GM19099 (cell line): ENCODE data around the gene SLC29A2.
A peak's percentile ranks its signal among the peaks of the same experiment; 100 is the strongest.

Experiments used
- POLR2A ChIP-seq: IDR thresholded peaks from 3 replicates; pipeline ENCODE4 v1.6.1; 2011; ENCODE audit warnings: low read depth; ENCODE audit not compliant: insufficient read length; ENCODE audit errors: extremely low read depth

SLC29A2 gene, protein sequence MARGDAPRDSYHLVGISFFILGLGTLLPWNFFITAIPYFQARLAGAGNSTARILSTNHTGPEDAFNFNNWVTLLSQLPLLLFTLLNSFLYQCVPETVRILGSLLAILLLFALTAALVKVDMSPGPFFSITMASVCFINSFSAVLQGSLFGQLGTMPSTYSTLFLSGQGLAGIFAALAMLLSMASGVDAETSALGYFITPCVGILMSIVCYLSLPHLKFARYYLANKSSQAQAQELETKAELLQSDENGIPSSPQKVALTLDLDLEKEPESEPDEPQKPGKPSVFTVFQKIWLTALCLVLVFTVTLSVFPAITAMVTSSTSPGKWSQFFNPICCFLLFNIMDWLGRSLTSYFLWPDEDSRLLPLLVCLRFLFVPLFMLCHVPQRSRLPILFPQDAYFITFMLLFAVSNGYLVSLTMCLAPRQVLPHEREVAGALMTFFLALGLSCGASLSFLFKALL

DNA sequence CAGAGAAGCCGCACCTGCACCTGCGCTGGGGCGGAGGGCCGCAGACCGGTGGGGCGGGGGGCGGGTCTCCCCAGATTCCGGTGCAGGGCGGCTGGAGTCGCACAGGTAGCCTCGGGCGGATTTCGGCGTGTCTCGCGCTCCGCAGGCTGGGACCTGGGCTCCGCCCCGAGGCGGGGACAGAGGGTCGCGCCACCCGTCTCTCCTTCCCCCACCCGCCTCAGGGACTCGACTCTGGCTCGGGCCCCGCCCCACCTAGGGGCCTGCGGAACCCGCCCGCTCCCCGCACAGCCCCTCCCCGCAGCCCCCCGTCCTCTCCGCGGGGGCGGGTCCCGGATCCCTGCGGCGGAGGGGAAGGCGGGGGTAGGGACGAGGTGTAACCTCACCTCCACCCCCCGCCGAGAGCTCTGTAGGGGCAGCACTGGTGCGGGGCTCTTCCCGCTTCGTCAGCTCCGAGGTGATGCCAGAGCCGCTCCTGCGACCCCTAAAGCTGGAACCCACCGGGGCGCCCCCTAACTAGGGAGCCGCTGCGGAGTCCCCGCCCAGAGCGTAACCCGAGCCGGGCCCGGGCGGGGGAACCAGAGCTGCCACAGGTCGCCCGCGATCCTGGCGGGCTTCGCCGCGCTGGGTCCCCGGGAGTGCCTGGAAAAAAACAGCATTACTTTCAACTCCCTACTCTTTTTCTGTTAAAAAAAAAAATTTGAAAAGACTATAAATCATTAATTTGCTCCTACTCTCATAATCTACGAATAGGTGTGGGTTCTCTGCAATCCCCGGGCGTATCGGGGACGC, at the start of gene SLC29A2:
Gene SLC29A2 (minus strand): TSS at position 134 of the 789 bp plus-strand sequence. CDS start 169 bp downstream, outside the sequence.
- TF ChIP-seq POLR2A = peak; percentile 12

DNA sequence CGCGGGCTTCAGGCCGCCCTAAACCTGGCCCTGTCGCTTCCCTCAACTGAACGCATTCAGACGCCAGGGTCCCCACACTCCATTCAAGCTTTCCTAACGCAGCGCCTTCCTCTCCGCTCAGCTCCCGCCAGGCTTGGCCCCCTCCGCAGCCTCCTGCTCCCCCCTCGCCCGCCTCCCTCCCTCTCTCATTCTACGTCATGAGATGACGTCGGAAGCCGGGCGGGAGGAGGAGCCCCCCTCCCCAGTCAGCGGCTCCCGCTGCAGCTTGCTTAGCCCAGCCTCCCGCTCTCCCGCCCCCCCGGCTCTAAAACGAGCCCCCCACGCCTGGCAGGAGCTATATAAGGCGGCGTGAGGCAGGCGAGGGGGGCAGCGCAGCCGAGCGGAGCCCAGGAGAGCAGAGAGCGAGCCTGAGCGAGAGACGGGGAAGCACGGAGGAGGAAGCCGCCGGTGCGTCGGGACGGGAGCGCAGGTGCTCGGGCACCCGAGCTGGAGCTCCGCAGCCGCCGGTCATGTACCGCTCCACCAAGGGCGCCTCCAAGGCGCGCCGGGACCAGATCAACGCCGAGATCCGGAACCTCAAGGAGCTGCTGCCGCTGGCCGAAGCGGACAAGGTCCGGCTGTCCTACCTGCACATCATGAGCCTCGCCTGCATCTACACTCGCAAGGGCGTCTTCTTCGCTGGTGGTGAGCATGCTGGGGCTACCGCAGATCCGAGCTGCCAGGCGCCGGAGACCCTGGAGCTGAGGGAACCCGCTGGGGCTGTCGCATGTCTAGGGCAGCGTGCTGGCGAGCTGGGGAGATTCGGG, 49.3 kb upstream of the SLC29A2 start, which contains the start of gene NPAS4:
Gene NPAS4 (plus strand): TSS at position 365 of the 806 bp plus-strand sequence. CDS start 145 bp downstream, at position 510.
- TF ChIP-seq POLR2A = no peak

DNA sequence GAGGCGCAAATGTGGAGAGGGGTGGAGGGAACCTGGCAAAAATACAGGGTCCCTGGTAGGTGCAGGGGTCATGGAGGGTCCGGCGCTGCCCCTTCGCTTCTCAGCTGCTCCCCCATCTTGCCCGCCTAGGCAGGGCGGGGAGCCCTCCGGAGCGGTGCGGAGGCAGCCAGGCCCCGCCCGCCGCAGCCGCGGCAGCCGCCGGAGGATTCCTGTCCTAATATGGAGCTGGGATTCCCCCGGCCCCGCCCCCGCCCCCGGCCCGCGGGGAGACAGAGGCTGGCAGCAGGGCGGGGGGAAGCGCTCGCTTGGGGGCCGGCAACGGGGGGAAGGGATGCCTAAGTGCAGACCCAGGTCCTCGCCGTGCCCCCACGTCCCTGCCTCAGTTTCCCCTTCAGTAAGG, 48.3 kb upstream of the SLC29A2 start:
- no peak for TF ChIP-seq POLR2A

DNA sequence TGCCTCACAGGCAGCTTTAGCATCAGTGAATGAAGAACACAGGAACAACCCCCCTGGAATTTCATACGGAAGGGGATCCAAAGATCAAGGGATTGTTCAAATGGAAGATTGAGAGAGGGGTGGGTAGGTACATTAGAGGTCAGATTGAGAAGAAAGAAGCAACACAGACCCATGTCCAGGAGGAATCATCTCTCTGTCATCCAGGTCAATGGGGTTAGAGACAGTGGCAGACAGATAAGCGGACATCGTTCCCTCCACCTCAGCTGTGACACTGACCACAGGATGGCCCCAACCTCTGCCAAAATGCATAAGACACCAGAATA, 47.4 kb upstream of the SLC29A2 start:
- no peak for TF ChIP-seq POLR2A

DNA sequence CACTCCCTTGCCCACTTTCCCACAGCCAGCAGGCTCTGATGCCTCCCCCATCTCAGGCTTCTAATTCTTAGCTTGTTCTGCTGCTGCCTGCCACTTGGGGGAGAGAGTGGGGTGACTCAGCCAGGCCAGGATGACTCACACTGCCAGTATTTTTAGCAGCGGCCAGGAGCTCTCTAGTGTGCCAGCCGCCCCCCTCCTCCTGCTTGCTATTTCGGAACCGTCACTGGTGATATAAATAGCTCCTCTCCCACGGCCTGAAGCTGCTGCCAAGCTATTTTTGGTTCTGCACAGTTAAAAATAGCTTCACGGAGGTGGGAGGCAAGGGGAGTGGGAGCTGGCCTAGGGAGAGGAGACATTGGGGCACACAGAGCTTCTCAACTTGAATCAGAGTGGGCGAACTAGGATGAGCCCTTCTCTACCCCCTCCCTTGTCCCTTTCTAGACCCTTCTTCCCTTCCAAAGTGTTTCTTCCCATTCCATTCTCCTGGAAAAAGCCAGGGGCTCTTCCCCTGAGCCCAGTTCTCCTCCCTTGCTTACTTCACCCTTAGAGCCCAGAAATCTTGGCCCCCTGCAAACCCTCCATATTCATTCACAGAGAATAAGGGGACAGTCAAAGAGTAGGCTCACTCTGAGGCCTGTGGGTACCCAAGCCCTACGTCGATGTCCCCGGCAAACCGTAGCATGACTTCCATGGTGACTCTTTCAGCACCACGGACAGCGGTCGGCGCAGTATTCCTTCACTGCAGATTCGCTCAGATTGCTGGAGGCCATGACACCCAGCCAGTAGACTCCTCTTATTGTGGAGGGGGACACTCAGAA, 46.8 kb upstream of the SLC29A2 start:
- no peak for TF ChIP-seq POLR2A

DNA sequence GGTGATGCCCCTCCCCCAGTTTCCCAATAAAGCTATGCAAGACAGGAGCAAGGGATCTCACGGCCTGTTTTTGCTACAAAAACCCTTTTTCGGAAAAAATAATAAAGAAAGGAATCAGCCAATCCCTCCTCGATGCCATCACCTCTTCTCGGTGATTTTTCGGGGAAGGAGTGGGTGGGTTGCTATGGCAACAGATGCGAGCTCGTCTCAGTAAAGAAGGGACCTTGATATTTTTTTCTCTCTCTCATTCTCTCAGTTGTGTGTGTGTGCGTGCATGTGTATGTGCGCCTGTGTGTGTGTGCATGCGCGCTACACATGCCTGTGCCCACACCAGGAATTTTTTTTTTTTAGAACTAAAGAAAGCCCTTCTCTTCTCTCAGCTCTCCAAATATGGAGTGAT, 45.4 kb upstream of the SLC29A2 start:
- TF ChIP-seq POLR2A = no peak

DNA sequence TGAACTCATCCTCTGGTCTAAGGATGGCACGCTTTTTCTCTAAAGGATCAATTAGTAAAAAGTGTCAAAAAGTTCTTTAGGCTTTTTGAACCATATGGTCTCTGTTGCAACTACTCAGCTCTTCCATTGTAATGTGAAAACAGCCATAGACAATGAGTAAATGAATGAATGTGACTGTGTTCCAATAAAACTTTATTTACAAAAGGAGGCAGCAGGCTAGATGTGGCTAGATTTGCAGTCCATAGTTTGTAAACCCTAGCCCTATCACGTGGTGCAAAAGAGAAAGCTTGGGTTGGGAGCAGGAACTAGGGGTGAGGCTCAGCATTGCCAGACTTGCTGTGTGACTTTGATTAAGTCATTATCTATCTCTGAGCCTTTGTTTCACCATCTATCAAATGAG, 43.9 kb upstream of the SLC29A2 start:
- TF ChIP-seq POLR2A = no peak

DNA sequence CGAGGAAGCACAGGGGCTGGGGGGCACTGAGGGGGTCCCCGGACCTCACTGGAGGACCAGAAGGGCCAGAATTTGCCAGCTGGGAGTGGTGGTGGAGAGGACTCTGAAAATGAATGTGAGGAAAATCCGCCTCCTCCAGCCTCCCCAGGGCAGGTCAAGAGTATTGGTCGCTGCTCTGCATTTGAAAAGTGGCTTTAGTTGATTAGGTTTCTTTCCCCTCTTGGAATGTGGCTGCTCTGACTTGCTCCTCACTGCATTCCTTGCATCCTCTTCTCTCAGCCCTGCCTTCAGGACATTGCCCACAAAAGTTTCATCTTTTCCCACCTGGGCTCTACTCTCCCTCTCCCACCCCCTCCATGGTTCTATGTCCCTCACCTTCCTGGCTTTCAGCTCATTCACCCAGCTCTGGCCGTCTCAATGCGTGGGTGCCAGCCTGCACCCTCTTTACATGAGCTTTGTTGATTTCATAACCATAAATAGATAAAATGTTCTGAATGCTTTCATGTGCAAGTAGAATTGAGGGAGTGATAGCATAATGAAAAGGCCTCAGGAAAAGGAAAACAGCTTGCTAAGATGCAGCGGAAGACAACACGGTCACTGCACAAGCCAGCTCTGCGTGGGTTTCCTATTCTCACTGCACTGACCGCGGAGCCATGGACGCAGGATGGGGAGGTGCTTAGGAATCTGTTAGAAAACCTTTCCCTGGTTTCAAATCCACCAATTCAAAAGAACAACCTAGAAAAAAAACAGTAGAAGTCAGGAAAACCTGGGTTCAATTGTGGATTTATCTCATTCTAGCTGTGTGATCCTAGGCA, 42.8 kb upstream of the SLC29A2 start:
- TF ChIP-seq POLR2A = no peak

DNA sequence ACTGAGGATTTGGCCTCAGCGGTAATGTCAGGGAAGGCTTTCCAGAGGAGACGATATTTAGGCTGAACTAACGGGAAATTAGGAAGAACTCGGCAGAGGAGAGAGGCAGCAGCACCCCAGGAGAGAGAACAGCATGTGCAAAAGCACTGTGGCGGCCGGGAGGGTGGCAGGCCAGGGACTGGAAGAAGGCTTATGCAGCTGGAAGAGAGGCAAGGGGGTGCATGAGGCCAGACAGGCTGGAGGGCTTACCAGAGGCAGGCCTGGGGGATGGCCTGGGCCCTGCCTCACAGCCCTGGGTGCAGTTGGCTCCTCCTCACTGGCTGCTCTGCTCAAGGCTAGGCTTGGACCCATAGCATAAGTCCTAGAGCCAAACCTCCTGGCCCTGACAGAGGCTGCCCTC, 41.6 kb upstream of the SLC29A2 start:
- no peak for TF ChIP-seq POLR2A

DNA sequence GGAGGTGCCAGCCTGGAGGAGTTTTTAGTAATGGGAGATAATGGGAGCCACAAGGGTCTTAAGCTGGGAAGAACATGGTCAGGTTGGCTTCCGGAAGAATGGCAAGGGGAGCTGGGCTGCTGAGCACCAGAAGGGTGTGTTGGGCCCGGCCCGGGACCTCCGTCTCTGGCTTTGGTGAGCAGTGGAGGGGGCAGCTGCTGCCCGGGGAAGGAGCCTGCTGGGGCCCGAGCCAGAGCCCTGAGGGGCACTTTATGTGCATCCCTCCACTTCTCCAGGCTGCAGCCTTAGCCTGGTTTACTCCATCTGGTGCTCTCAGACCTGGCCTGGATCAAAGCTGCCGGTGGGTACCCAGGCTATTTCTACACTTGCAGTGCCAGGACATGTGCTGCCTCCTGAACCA, 40.5 kb upstream of the SLC29A2 start:
- TF ChIP-seq POLR2A = no peak

DNA sequence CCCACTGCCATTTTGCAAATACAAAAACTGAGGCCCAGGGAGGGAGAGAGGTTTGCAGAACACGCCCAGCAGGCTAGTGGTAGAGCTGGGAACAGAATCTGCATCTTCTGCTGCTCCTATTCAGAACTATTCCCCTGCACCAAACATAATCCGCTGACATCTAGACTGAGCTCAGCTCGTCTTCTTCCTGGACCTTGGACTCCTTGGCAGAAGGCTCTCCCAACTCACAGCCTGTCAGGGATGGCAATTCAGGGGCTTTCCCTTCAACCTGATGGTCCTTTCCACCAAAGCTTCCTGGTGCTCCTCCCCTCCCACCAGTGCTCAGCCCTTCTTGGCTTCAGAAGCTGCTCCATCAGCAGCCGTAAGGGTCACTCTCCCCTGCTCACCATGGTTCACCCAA, 39.8 kb upstream of the SLC29A2 start:
- no peak for TF ChIP-seq POLR2A

DNA sequence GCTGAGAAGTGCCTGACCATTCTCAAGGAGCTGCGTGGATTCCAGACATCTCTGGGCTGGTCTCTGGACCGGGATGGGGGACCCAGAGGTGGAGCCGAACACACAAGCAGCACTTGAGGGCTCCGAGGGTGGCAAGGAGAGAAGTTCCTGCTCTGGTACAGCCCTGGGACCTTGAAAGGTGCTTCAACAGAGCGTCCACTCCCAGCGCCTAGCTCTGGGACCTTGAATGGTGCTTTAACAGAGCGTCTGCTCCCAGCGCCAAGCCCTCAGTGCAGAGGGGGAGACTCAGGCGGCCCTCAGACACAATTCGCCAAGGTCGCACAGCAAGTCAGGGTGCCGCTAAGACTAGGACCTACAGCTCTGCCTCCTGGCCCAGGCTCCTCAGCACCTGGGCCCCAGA, 38.6 kb upstream of the SLC29A2 start:
- no peak for TF ChIP-seq POLR2A

DNA sequence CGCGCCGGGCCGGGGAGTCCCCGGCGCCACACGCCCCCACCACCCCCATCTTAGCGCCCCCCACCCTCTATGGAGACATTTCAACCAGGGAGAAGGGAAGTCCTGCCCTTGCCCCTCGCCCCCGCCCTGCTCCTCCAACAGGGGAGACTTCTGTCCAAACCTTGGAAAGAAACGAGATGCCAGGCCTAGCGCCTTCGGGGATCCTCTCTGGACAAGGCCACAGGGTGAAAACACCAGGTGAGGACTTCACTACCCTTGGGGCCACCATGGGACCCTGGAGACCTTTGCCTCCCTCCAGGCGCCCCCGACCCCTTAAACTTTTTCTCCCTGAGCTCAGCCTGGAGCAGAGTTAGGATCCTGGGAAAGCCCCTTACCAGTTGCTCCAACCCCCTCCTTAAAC, 37.7 kb upstream of the SLC29A2 start:
- no peak for TF ChIP-seq POLR2A
